ENCODE data around the gene MYRIP. TPM values are rescaled to one million over a fixed set of nuclear protein-coding genes. Genes with fewer than 3 reads are reported as not detected.

MYRIP gene
- total RNA-seq, 6 donors from 2014 or later = 0.55 to 4.3 (median 2.1) TPM; not detected in 1

DNA sequence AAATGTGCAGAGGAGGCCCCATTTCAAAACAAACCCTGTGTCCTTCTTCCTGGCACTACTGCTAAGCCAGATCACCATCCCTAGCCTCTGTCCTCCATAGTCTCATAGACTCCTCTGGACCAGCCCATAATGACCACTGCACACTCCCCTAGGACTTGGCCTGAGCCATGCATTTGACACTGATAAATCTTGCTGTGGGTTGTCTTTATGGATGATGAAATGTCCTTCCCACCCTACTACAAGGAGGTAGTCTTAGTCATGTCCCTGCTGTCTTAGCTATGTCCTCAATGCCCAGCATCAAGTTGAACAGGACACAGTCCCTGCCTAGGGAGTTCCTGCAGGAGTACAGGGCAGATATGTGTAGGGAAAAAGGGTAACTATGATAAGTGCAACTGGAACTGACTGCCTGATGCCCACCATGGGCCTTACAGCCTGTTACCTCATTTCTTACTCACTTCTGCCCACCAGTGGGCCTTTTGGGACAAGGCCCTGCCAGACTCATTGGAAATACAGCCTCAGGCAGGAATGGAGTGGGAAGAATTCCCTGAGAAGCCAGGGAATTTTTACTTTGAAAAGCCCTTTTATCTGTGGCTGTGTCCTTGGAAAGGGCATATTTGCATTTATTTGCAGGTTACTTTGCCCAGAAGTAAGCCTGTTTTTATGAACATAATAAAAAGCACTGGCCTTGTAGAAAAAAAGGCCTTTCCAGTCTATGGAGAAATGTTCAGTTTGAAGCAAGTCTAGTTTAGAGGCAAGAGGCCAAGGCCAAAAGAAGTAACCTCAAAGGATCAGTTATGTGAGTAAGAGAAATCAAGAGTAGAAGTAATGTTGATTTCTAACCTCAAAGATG lies 300.5 kb downstream of the MYRIP start:
- ATAC-seq (ENCODE audit: low FRiP score in 2 of 2) (peak in 1 of 2 donors; percentile 43), DNase-seq (no peak)
- Histone ChIP-seq H3K4me1 (no peaks in the 10 kb centered on the region), H3K27me3 (no peaks in the 10 kb centered on the region), H3K27ac (no peak overlapping the region), H3K9me3 (no peaks in the 10 kb centered on the region), H3K36me3 (no peaks in the 10 kb centered on the region), H3K4me3 (no peak overlapping the region)
- TF ChIP-seq EP300 (IDR thresholded peaks at IDR 0.05) (no peak), POLR2AphosphoS5 (IDR thresholded peaks at IDR 0.05) (no peak), CTCF (IDR thresholded peaks at IDR 0.05) (no peak), POLR2A (IDR thresholded peaks at IDR 0.05) (no peak)

DNA sequence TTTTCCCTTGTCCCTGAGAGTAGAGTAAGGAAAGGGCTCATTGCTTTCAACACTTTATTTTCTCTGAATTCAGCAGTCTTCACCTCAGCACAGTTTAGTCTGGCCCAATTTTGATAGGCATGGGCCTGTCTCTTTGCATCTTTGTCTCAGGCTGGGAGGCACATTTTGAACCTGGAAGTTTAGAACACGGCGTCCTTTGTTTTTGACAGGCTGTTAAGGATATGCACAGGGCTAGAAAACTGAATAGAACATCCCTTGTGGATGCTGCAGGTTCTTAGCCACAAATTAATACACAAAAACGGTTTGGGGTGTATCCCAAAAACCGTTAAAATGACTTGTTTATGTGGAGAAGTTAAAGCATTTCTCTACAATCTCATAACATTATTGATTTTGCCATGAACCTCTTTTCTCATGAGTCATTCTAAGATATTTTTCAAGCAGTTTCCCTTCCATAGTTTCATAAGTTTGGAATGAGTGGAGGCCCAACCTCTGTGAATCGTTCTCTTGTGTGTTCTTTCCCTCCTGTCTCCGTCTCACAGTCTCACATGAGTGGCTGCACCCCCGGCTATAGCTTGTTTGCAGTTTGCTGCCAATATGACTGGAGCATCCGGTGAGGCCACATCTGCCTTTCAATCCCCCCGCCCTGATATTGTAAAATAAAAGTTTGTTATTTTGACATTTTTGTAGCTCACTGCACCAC lies 307.2 kb downstream of the MYRIP start:
- Histone ChIP-seq H3K4me1 (no peaks in the 10 kb centered on the region), H3K36me3 (no peaks in the 10 kb centered on the region), H3K4me3 (no peak overlapping the region), H3K9me3 (no peaks in the 10 kb centered on the region), H3K27ac (no peak overlapping the region), H3K27me3 (no peaks in the 10 kb centered on the region)
- DNase-seq (no peak), ATAC-seq (ENCODE audit: low FRiP score in 2 of 2) (peak in 1 of 2 donors; percentile 54)
- TF ChIP-seq POLR2A (IDR thresholded peaks at IDR 0.05) (no peak), CTCF (IDR thresholded peaks at IDR 0.05) (no peak), EP300 (IDR thresholded peaks at IDR 0.05) (no peak)
- 77 to 78% methylated on average over 9 of the region's 9 CpGs for WGBS, 2 donors

DNA sequence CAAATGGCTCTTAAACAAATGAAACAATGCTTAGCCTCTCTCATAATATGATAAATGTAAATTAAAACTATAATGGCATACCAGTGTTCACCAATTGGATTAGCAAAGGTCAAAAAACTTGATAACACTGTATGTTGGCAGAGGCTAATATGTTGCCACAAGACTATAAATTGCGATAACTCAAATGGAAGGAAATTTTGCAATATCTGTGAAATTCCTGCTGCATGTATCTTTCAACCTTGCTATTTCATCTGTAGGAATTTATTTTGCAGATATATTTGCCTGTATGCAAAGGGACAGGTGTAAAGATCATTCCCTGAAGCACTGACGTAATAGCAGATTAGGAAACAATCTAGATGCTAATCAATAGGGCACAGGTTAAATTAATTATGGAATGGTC lies 308.7 kb downstream of the MYRIP start:
- Histone ChIP-seq H3K27ac (no peak overlapping the region), H3K4me3 (no peak overlapping the region), H3K27me3 (no peaks in the 10 kb centered on the region), H3K9me3 (no peaks in the 10 kb centered on the region), H3K4me1 (no peaks in the 10 kb centered on the region), H3K36me3 (no peaks in the 10 kb centered on the region)
- TF ChIP-seq POLR2AphosphoS5 (IDR thresholded peaks at IDR 0.05) (no peak), CTCF (IDR thresholded peaks at IDR 0.05) (no peak), EP300 (IDR thresholded peaks at IDR 0.05) (no peak), POLR2A (IDR thresholded peaks at IDR 0.05) (no peak)
- WGBS, 2 donors = 43 to 83% methylated on average over 2 of the region's 2 CpGs
- ATAC-seq (ENCODE audit: low FRiP score in 2 of 2) = no peak
- no peak for DNase-seq

DNA sequence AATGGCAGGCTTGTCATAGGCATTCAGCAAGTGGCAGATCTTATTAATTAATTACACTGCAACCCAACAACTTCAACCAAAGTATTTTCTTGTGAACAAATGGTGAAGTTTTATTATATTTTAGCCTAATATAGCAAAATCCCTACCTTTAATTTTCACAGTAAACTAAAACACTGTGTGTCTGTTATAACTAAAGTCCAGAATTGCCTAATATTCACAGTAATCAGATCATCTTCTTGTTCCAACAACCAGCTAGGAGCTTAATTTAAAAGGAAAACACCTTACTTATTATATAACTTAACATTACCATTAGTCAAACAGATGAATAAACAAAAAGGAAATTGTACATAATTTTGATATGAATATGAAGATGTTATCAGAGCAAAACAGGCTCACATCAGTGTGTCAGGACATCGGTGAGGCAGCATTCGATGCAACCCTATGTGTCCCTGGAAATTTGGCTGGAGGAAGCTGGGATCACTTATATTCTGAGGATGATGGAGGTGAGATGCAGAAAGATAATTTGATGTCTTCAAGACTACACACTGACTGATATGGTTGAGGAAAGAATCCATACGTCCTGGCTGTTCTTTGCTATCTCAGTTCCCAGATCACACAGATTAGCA lies 310.8 kb downstream of the MYRIP start:
- Histone ChIP-seq H3K27me3 (no peaks in the 10 kb centered on the region), H3K4me3 (no peak overlapping the region), H3K27ac (no peak overlapping the region), H3K4me1 (no peaks in the 10 kb centered on the region), H3K36me3 (no peaks in the 10 kb centered on the region), H3K9me3 (no peaks in the 10 kb centered on the region)
- no peak for ATAC-seq (ENCODE audit: low FRiP score in 2 of 2)
- no peak for DNase-seq
- TF ChIP-seq POLR2A (IDR thresholded peaks at IDR 0.05) (no peak), EP300 (IDR thresholded peaks at IDR 0.05) (no peak), CTCF (IDR thresholded peaks at IDR 0.05) (no peak), POLR2AphosphoS5 (IDR thresholded peaks at IDR 0.05) (no peak)
- WGBS, 2 donors = 78 to 81% methylated on average over 3 of the region's 3 CpGs
